ENCODE data around the gene KCNQ5. TPM values are rescaled to one million over a fixed set of nuclear protein-coding genes. Genes with fewer than 3 reads are reported as not detected.

Gene KCNQ5
- total RNA-seq, 4 donors from 2014 or later, result 1.1 to 14.6 (median 9.0) TPM

DNA sequence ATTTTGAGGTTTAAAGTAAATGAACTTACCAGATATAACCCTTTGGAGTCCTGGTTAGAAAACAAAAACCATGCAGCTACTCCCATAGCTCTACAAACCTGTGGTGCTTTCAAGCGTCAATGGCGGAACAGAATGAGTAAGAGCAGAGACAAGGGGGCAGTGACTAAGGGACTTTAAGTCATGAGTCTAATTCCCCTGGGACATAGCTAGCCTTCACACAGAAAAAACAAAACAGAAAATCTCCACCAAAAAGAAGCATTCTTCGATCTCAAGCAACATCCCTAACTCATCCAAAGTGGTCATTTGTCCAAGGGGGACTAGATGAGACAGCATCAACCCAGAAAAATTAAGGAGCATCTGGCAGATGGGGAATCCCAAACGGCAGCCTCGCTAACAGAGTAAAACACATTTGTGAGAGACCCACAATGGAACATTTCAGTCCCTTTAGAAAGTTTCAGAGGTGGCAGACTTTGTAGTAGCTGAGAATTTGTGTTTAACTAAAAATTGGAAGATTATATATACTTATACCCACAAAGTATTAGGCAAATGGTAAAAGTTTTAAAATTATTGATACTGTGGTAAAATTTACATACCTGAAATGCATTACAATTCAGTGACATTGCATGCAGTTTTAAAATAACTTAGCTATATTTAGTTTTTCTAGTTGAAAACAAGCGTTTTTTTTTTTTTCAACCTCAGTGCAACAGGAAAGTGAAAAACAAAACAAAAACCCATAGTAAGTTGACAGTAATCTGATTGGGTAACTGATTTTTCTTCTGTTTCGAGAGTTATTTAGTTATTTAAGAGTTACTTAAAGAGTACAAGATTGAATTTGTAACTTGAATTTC, 67.5 kb downstream of the KCNQ5 start:
- DNase-seq, result no peak
- Histone ChIP-seq H3K36me3 (no peaks in the 10 kb centered on the region), H3K27ac (no peak overlapping the region), H3K4me1 (no peaks in the 10 kb centered on the region), H3K27me3 (no peaks in the 10 kb centered on the region), H3K4me3 (replicated peaks in 1 of 3) (no peak overlapping the region), H3K9me3 (no peaks in the 10 kb centered on the region)
- 79 to 82% methylated on average over 7 of the region's 7 CpGs for WGBS, 2 donors
- intact Hi-C loops (cut with DNase I), result no loop called here
- TF ChIP-seq POLR2A (IDR thresholded peaks at IDR 0.05), result no peak
- TF ChIP-seq, protein P1, sequence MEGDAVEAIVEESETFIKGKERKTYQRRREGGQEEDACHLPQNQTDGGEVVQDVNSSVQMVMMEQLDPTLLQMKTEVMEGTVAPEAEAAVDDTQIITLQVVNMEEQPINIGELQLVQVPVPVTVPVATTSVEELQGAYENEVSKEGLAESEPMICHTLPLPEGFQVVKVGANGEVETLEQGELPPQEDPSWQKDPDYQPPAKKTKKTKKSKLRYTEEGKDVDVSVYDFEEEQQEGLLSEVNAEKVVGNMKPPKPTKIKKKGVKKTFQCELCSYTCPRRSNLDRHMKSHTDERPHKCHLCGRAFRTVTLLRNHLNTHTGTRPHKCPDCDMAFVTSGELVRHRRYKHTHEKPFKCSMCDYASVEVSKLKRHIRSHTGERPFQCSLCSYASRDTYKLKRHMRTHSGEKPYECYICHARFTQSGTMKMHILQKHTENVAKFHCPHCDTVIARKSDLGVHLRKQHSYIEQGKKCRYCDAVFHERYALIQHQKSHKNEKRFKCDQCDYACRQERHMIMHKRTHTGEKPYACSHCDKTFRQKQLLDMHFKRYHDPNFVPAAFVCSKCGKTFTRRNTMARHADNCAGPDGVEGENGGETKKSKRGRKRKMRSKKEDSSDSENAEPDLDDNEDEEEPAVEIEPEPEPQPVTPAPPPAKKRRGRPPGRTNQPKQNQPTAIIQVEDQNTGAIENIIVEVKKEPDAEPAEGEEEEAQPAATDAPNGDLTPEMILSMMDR (IDR thresholded peaks at IDR 0.05), result no peak

GRCh38 chr6:72691249-72691648, 69.4 kb downstream of the KCNQ5 start:
- H3K4me1 ChIP-seq, result no peaks in the 10 kb centered on the region
- DNase-seq, result no peak
- H3K9me3 ChIP-seq, result no peaks in the 10 kb centered on the region
- TF ChIP-seq POLR2A (IDR thresholded peaks at IDR 0.05), result no peak
- TF ChIP-seq, protein P1 (IDR thresholded peaks at IDR 0.05), result no peak
- H3K36me3 ChIP-seq, result no peaks in the 10 kb centered on the region
- no peak overlapping the region for H3K4me3 ChIP-seq (replicated peaks in 1 of 3)
- H3K27ac ChIP-seq, result no peak overlapping the region
- 87 to 89% methylated on average over 6 of the region's 6 CpGs for WGBS, 2 donors
- intact Hi-C loops (cut with DNase I), result no loop called here
- no peaks in the 10 kb centered on the region for H3K27me3 ChIP-seq

- WGBS, 2 donors, result 93 to 97% methylated on average over 3 of the region's 3 CpGs
- no peaks in the 10 kb centered on the region for H3K9me3 ChIP-seq
- TF ChIP-seq POLR2A (IDR thresholded peaks at IDR 0.05), result no peak
- TF ChIP-seq, protein P1 (IDR thresholded peaks at IDR 0.05), result no peak
- H3K27me3 ChIP-seq, result no peaks in the 10 kb centered on the region
- intact Hi-C loops (cut with DNase I), result no loop called here
- no peak overlapping the region for H3K4me3 ChIP-seq (replicated peaks in 1 of 3)
- no peaks in the 10 kb centered on the region for H3K4me1 ChIP-seq
- no peaks in the 10 kb centered on the region for H3K36me3 ChIP-seq
- no peak overlapping the region for H3K27ac ChIP-seq
- DNase-seq, result no peak
These were observed 74.2 kb downstream of the KCNQ5 start for GRCh38 chr6:72696055-72696454.

DNA sequence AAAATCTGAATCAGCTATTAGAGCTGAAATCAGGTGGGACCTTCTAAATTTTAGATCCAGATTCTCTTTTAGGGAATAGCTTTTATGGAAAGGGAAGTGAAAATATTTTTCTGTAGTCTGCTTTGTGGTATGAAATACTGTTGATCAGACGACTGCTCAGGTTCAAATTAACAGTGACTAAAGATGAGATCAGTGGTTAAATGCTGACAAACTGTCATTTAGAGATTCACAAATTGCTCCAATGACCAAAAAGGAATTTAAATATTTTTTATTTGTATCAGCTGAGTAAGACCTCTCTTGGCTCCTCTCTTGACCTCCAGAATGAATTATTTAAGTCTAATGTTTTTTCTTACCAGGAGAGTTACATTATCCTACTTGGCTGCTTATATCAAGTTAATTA, 77.3 kb downstream of the KCNQ5 start:
- Histone ChIP-seq H3K27me3 (no peaks in the 10 kb centered on the region), H3K4me1 (no peaks in the 10 kb centered on the region), H3K9me3 (no peaks in the 10 kb centered on the region), H3K27ac (no peak overlapping the region), H3K36me3 (no peaks in the 10 kb centered on the region), H3K4me3 (replicated peaks in 1 of 3) (no peak overlapping the region)
- intact Hi-C loops (cut with DNase I), result no loop called here
- DNase-seq, result no peak
- 86 to 93% methylated on average over 1 of the region's 1 CpG for WGBS, 2 donors
- TF ChIP-seq POLR2A (IDR thresholded peaks at IDR 0.05), result no peak
- TF ChIP-seq, protein P1 (IDR thresholded peaks at IDR 0.05), result no peak

DNA sequence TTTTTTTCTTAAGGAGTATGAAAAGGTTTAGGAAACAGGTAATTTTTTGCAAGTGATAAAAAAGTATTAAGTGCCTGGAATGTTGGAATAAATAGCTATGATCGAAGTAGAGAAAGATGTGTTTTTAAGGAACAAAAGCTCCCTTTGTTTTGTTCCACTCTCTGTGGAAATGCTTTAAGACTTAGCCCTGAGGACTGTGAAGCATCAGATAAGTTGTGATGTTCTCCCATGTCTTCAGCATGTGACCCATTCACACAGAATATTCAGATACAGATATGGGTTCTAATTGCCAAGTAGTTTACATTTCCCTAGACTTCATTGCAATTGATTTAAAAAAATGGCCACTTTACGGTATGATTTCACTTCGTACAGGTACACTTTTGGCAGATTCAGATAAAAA, 80.6 kb downstream of the KCNQ5 start:
- Histone ChIP-seq H3K9me3 (no peaks in the 10 kb centered on the region), H3K27me3 (no peaks in the 10 kb centered on the region), H3K4me3 (replicated peaks in 1 of 3) (no peak overlapping the region), H3K4me1 (no peaks in the 10 kb centered on the region), H3K36me3 (no peaks in the 10 kb centered on the region), H3K27ac (no peak overlapping the region)
- no peak for DNase-seq
- TF ChIP-seq, protein P1 (IDR thresholded peaks at IDR 0.05), result no peak
- TF ChIP-seq POLR2A (IDR thresholded peaks at IDR 0.05), result no peak
- 66 to 73% methylated on average over 3 of the region's 3 CpGs for WGBS, 2 donors
- intact Hi-C loops (cut with DNase I), result no loop called here

Data from thyroid gland (tissue), 4 donors.